Karpas-422 (cell line): ENCODE measurements around the gene PDZD4. TPM values are rescaled to one million over a fixed set of nuclear protein-coding genes. Genes with fewer than 3 reads are reported as not detected.
A peak's percentile ranks its signal among the peaks of the same experiment; 100 is the strongest.

Experiments
- DNase-seq: peaks from one replicate; pipeline ENCODE4 v3.0.0-alpha.2; 2015
- H2AFZ ChIP-seq: fragments of 200-600 bp; sonication (generic); 2 replicates; pipeline ENCODE4 v1.6.1; 2014; ENCODE audit warnings: antibody characterized with exemption, low read length, mixed read lengths
- H3K27ac ChIP-seq: fragments of 200-600 bp; sonication (generic); 2 replicates; pipeline ENCODE4 v1.5.1; 2014; ENCODE audit warnings: mild to moderate bottlenecking, low read length, moderate library complexity
- H3K27me3 ChIP-seq: fragments of 200-600 bp; sonication (generic); 2 replicates; pipeline ENCODE4 v1.6.1; 2014; ENCODE audit warnings: low read length, mixed read lengths
- H3K36me3 ChIP-seq: fragments of 200-600 bp; sonication (generic); 2 replicates; pipeline ENCODE4 v1.6.1; 2014; ENCODE audit warnings: low read length, mixed read lengths; ENCODE audit not compliant: insufficient read depth
- H3K4me1 ChIP-seq: fragments of 200-600 bp; sonication (generic); 2 replicates; pipeline ENCODE4 v1.6.1; 2014; ENCODE audit warnings: mild to moderate bottlenecking, low read length, mixed read lengths
- H3K4me2 ChIP-seq: fragments of 200-600 bp; sonication (generic); 2 replicates; pipeline ENCODE4 v1.6.1; 2014; ENCODE audit warnings: low read length, low read depth, mild to moderate bottlenecking; ENCODE audit not compliant: poor library complexity, severe bottlenecking
- H3K4me3 ChIP-seq: fragments of 200-600 bp; sonication (generic); 2 replicates; pipeline ENCODE4 v1.5.1; 2014; ENCODE audit warnings: mild to moderate bottlenecking, antibody characterized with exemption, low read length, mixed read lengths
- H3K79me2 ChIP-seq: fragments of 200-600 bp; sonication (generic); 2 replicates; pipeline ENCODE4 v1.6.1; 2014; ENCODE audit warnings: mild to moderate bottlenecking, low read length, mixed read lengths
- H3K9ac ChIP-seq: fragments of 200-600 bp; sonication (generic); 2 replicates; pipeline ENCODE4 v1.6.0; 2014; ENCODE audit warnings: low read length
- H3K9me2 ChIP-seq: fragments of 200-600 bp; sonication (generic), shearing (Covaris generic); replicated peaks from 2 replicates; pipeline ENCODE4 v1.6.0; 2014; ENCODE audit warnings: mild to moderate bottlenecking, low read length, moderate library complexity; ENCODE audit not compliant: insufficient read depth
- H3K9me3 ChIP-seq: fragments of 300-700, 200-600 bp; sonication (generic); 2 replicates; pipeline ENCODE4 v1.6.1; 2014; ENCODE audit warnings: low read length, mixed read lengths
- H4K20me1 ChIP-seq: fragments of 200-600 bp; sonication (generic); 2 replicates; pipeline ENCODE4 v1.6.1; 2014; ENCODE audit warnings: mild to moderate bottlenecking, antibody characterized with exemption, low read length, low read depth; ENCODE audit not compliant: insufficient read depth
- total RNA-seq: library from RNA; depleted of rRNA; stranded (reverse); fragments of >200 nt; shearing (Covaris generic); gene quantifications from 2 replicates; pipeline ENCODE4 v1.2.3, GENCODE V29; 2014; ENCODE audit warnings: low replicate concordance

PDZD4 gene
- total RNA-seq, 1 experiment from 2014 or later: not detected

DNA sequence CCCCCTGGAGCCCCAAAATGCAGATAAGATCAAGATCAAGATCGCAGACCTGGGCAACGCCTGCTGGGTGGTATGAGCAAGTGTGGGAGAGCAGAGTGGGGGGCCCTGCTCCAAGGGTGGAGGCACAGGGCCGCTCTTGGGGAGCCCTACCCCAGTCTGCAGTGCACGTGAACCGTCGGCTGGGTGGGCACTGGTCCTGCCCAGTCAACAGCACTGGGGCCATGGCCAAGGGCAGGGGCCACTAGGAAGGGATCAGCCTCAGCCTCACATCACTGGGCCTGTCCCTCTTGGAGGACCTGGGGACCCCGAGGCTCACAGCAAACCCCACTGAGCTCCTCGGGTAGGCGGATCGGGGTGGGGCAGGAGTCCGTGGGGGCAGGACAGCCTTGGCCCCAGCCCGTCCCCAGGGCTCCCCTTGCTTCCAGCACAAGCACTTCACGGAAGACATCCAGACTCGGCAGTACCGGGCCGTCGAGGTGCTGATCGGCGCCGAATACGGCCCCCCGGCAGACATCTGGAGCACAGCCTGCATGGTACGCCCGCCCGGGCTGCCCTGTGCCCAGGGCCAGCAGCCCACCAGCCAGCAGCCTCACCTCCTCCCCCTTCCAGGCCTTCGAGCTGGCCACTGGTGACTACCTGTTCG, 45.9 kb downstream of the PDZD4 start:
- H3K4me1 ChIP-seq: no peaks in the 10 kb centered on the region
- no peak overlapping the region for H3K4me2 ChIP-seq
- no peaks in the 10 kb centered on the region for H3K36me3 ChIP-seq
- no peak overlapping the region for H2AFZ ChIP-seq
- no peak overlapping the region for H3K4me3 ChIP-seq
- no peaks in the 10 kb centered on the region for H3K79me2 ChIP-seq
- no peak for DNase-seq
- no peak overlapping the region for H3K9ac ChIP-seq
- H3K27me3 ChIP-seq: no peaks in the 10 kb centered on the region
- no peak overlapping the region for H3K27ac ChIP-seq
- H3K9me3 ChIP-seq: no peaks in the 10 kb centered on the region
- H4K20me1 ChIP-seq: no peaks in the 10 kb centered on the region
- H3K9me2 ChIP-seq: no peaks in the 10 kb centered on the region

DNA sequence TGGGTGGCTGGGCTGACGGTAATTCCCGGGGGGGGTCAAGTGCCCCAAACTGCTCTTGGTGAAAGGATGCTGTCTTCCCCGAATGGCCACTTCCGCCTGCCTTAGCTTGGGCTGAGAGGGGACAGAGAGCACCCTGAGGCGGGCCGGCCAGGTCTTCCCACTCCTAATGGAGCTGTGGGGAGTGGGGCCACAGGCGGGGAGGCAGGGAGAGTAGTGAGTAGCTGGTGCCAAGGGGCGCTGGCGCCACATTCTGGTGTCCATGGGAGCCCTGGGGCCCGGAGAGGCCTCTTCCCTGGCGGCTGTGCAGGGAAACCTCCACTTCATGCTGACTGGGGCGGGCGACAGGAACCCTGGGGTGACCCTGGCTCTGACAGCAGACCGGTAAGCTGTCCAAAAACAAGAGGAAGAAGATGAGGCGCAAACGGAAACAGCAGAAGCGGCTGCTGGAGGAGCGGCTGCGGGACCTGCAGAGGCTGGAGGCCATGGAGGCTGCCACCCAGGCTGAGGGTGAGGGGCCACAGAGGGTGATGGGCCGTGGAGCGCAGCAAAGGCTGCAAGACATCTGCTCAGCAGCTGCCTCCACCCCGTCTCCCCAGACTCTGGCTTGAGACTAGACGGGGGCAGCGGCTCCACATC, 46.8 kb downstream of the PDZD4 start:
- Histone ChIP-seq H3K4me2 (no peak overlapping the region), H3K4me3 (no peak overlapping the region), H3K36me3 (no peaks in the 10 kb centered on the region), H3K79me2 (no peaks in the 10 kb centered on the region), H3K9me2 (no peaks in the 10 kb centered on the region), H2AFZ (no peak overlapping the region), H3K27ac (no peak overlapping the region), H3K9me3 (no peaks in the 10 kb centered on the region), H3K9ac (no peak overlapping the region), H3K27me3 (no peaks in the 10 kb centered on the region), H3K4me1 (no peaks in the 10 kb centered on the region), H4K20me1 (no peaks in the 10 kb centered on the region)
- DNase-seq: no peak

- H3K4me3 ChIP-seq: no peak overlapping the region
- no peak overlapping the region for H3K27ac ChIP-seq
- no peaks in the 10 kb centered on the region for H3K79me2 ChIP-seq
- DNase-seq: no peak
- no peak overlapping the region for H3K4me2 ChIP-seq
- H2AFZ ChIP-seq: no peak overlapping the region
- no peak overlapping the region for H3K9ac ChIP-seq
- H3K36me3 ChIP-seq: no peaks in the 10 kb centered on the region
- H3K27me3 ChIP-seq: no peaks in the 10 kb centered on the region
- no peaks in the 10 kb centered on the region for H3K9me2 ChIP-seq
- H4K20me1 ChIP-seq: no peaks in the 10 kb centered on the region
- no peaks in the 10 kb centered on the region for H3K9me3 ChIP-seq
- no peaks in the 10 kb centered on the region for H3K4me1 ChIP-seq
Measured at GRCh38 chrX:153782871-153783270, 47.5 kb downstream of the PDZD4 start.

GRCh38 chrX:153782313-153782712, 48.0 kb downstream of the PDZD4 start:
- DNase-seq: peak; percentile 59
- Histone ChIP-seq H3K9me3 (no peaks in the 10 kb centered on the region), H3K27ac (no peak overlapping the region), H3K27me3 (no peaks in the 10 kb centered on the region), H3K36me3 (no peaks in the 10 kb centered on the region), H3K4me3 (no peak overlapping the region), H3K9me2 (no peaks in the 10 kb centered on the region), H3K4me1 (no peaks in the 10 kb centered on the region), H3K9ac (no peak overlapping the region), H3K4me2 (no peak overlapping the region), H3K79me2 (no peaks in the 10 kb centered on the region), H4K20me1 (no peaks in the 10 kb centered on the region), H2AFZ (no peak overlapping the region)

DNA sequence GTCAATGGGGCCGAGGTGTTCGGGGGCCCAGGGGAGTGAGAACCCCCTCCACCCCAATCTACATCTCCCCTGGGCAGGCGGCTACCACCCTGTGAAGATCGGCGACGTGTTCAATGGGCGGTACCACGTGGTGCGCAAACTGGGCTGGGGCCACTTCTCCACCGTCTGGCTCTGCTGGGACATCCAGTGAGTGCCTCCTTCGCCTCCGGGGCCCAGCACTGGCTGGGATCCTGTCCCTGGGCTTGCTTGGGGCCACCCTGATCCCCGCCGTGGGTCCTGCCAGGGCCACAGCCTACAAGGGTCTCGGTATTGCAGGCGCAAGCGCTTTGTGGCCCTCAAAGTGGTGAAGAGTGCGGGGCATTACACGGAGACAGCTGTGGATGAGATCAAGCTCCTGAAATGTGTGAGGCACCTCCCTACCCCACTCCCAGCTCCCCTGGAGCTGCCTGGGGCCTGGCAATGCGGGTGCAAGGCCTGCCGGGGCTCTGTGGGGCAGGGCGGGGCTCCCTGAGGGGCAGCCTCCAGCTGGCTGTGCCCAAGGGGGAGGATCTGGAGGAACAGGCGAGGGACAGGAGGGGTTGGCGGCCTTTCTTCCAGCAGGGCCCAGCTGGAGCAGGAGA, 48.8 kb downstream of the PDZD4 start:
- Histone ChIP-seq H3K36me3 (no peaks in the 10 kb centered on the region), H3K79me2 (no peaks in the 10 kb centered on the region), H3K4me2 (no peak overlapping the region), H3K9me2 (no peaks in the 10 kb centered on the region), H2AFZ (no peak overlapping the region), H3K4me3 (no peak overlapping the region), H3K27ac (no peak overlapping the region), H3K27me3 (no peaks in the 10 kb centered on the region), H4K20me1 (no peaks in the 10 kb centered on the region), H3K4me1 (no peaks in the 10 kb centered on the region), H3K9me3 (no peaks in the 10 kb centered on the region), H3K9ac (no peak overlapping the region)
- no peak for DNase-seq

- Histone ChIP-seq H3K27ac (no peak within 1 kb of the TSS), H3K9ac (no peak within 1 kb of the TSS), H3K27me3 (no peaks in the 10 kb centered on the region), H3K4me3 (no peak within 1 kb of the TSS), H3K4me2 (no peak within 1 kb of the TSS), H2AFZ (no peak within 1 kb of the TSS), H3K36me3 (no peaks in the 10 kb centered on the region), H3K9me2 (no peaks in the 10 kb centered on the region), H3K9me3 (no peaks in the 10 kb centered on the region), H4K20me1 (no peaks in the 10 kb centered on the region), H3K79me2 (no peaks in the 10 kb centered on the region), H3K4me1 (no peaks in the 10 kb centered on the region)
- no peak for DNase-seq
Measured at GRCh38 chrX:153780678-153781427, 49.5 kb downstream of the PDZD4 start, which contains the start of gene SRPK3. Gene SRPK3 (plus strand): TSS chrX:153781041. CDS start chrX:153781087, 46 bp downstream.

DNA sequence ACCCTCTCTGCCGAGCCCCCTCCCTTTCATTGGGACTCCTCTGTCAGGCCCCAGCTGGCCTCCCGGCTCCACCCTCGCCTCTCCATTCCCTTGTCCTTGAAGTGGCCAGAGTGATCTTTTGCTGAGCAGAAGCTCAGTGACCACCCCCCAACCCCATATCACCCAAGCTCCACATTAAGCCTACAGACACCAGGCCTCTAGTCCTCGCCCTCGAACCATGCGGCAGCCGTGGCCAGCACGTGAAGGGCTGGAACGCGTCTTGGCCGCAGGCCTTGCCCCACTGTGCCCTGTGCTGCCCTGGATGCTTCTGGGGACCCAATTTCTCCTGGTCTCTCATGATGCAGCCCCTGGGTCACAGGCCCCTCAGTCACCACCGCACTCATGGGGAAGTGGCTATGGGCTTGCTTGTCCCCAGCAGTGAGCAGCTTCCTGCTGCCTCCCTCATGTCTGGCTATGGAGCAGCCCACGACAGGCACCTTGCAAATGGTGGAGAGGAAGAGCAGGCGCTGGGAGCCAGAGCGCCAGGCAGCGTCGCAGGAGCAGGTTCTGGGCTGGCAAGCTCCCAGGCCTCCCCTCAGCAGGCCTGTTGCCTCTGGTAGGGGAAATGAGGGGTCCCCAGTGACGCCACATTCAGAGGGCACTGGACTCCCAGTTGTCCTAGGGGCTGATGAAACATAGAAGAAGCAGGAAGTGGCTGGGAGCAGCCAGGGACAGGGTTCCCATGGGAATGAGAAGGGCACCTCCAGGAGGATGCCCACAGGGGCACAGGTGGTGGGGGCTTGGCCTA, 50.3 kb downstream of the PDZD4 start:
- Histone ChIP-seq H3K9me3 (no peaks in the 10 kb centered on the region), H3K9me2 (no peaks in the 10 kb centered on the region), H3K27ac (no peak overlapping the region), H3K36me3 (no peaks in the 10 kb centered on the region), H3K4me2 (no peak overlapping the region), H3K79me2 (no peaks in the 10 kb centered on the region), H3K9ac (no peak overlapping the region), H3K4me3 (no peak overlapping the region), H2AFZ (no peak overlapping the region), H4K20me1 (no peaks in the 10 kb centered on the region), H3K4me1 (no peaks in the 10 kb centered on the region), H3K27me3 (no peaks in the 10 kb centered on the region)
- DNase-seq: no peak
